ENCODE results near the gene EEPD1. TPM values are rescaled to one million over a fixed set of nuclear protein-coding genes. Genes with fewer than 3 reads are reported as not detected.

The EEPD1 gene
- total RNA-seq, 1 donor from 2014 or later, result 7.1 TPM

- Histone ChIP-seq H3K9me3 (replicated peaks) (no peaks in the 10 kb centered on the region), H3K27ac (replicated peaks) (peak overlapping the region; percentile 34), H3K4me3 (no peak overlapping the region), H3K27me3 (ENCODE audit: low read depth) (no peaks in the 10 kb centered on the region), H3K36me3 (no peaks in the 10 kb centered on the region), H3K4me1 (peaks cover 56% of the 10 kb centered on the region)
- intact Hi-C loops (cut with micrococcal nuclease), result no loop called here
- no peak for TF ChIP-seq CTCF (IDR thresholded peaks at IDR 0.05; ENCODE audit: borderline replicate concordance)
- DNase-seq, result no peak
Measured at GRCh38 chr7:36261019-36261754, 108.1 kb downstream of the EEPD1 start.

- no peaks in the 10 kb centered on the region for H3K36me3 ChIP-seq
- intact Hi-C loops (cut with micrococcal nuclease), result no loop called here
- DNase-seq, result no peak
- TF ChIP-seq CTCF (IDR thresholded peaks at IDR 0.05; ENCODE audit: borderline replicate concordance), result no peak
- H3K4me3 ChIP-seq, result no peak overlapping the region
- H3K27me3 ChIP-seq (ENCODE audit: low read depth), result no peaks in the 10 kb centered on the region
- H3K27ac ChIP-seq (replicated peaks), result no peak overlapping the region
- no peaks in the 10 kb centered on the region for H3K9me3 ChIP-seq (replicated peaks)
- H3K4me1 ChIP-seq, result peaks cover 56% of the 10 kb centered on the region
Measured at GRCh38 chr7:36262309-36263094, 109.4 kb downstream of the EEPD1 start.

GRCh38 chr7:36263095-36263484 is 110.0 kb downstream of the EEPD1 start:
- no peak overlapping the region for H3K27ac ChIP-seq (replicated peaks)

GRCh38 chr7:36264123-36264801 is 111.2 kb downstream of the EEPD1 start:
- Histone ChIP-seq H3K9me3 (replicated peaks) (no peaks in the 10 kb centered on the region), H3K4me3 (no peak overlapping the region), H3K27me3 (ENCODE audit: low read depth) (no peaks in the 10 kb centered on the region), H3K27ac (replicated peaks) (peak overlapping the region; percentile 47), H3K4me1 (peaks cover 47% of the 10 kb centered on the region), H3K36me3 (no peaks in the 10 kb centered on the region)
- no peak for TF ChIP-seq CTCF (IDR thresholded peaks at IDR 0.05; ENCODE audit: borderline replicate concordance)
- intact Hi-C loops (cut with micrococcal nuclease), result no loop called here
- DNase-seq, result no peak

More at GRCh38 chr7:36263095-36263484, 110.0 kb downstream of the EEPD1 start:
- TF ChIP-seq CTCF (IDR thresholded peaks at IDR 0.05; ENCODE audit: borderline replicate concordance), result no peak
- H3K9me3 ChIP-seq (replicated peaks), result no peaks in the 10 kb centered on the region
- H3K4me3 ChIP-seq, result no peak overlapping the region
- H3K4me1 ChIP-seq, result peaks cover 54% of the 10 kb centered on the region
- no peak for DNase-seq
- H3K36me3 ChIP-seq, result no peaks in the 10 kb centered on the region
- H3K27me3 ChIP-seq (ENCODE audit: low read depth), result no peaks in the 10 kb centered on the region
- intact Hi-C loops (cut with micrococcal nuclease), result no loop called here

- peak overlapping the region; percentile 47 for H3K27ac ChIP-seq (replicated peaks)
- H3K27me3 ChIP-seq (ENCODE audit: low read depth), result no peaks in the 10 kb centered on the region
- no peak for TF ChIP-seq CTCF (IDR thresholded peaks at IDR 0.05; ENCODE audit: borderline replicate concordance)
- no peaks in the 10 kb centered on the region for H3K9me3 ChIP-seq (replicated peaks)
- H3K4me3 ChIP-seq, result no peak overlapping the region
- peaks cover 47% of the 10 kb centered on the region for H3K4me1 ChIP-seq
- intact Hi-C loops (cut with micrococcal nuclease), result no loop called here
- no peak for DNase-seq
- no peaks in the 10 kb centered on the region for H3K36me3 ChIP-seq
Measured at GRCh38 chr7:36264913-36265516, 112.0 kb downstream of the EEPD1 start.
